GM18508 (cell line): ENCODE results near the gene FAM229B.
A peak's percentile ranks its signal among the peaks of the same experiment; 100 is the strongest.
"Not testable (repeated sequence)": the region's sequence is repeated elsewhere in the genome, so short reads cannot be mapped to it uniquely, and the experiment has no call there.

Source experiments
- ATAC-seq: cut with Tn5 transposase; IDR thresholded peaks from one replicate; pipeline ENCODE4 v1.9.1; 2021; ENCODE audit warnings: moderate number of reproducible peaks; ENCODE audit not compliant: insufficient read depth, unreplicated experiment

Gene FAM229B

DNA sequence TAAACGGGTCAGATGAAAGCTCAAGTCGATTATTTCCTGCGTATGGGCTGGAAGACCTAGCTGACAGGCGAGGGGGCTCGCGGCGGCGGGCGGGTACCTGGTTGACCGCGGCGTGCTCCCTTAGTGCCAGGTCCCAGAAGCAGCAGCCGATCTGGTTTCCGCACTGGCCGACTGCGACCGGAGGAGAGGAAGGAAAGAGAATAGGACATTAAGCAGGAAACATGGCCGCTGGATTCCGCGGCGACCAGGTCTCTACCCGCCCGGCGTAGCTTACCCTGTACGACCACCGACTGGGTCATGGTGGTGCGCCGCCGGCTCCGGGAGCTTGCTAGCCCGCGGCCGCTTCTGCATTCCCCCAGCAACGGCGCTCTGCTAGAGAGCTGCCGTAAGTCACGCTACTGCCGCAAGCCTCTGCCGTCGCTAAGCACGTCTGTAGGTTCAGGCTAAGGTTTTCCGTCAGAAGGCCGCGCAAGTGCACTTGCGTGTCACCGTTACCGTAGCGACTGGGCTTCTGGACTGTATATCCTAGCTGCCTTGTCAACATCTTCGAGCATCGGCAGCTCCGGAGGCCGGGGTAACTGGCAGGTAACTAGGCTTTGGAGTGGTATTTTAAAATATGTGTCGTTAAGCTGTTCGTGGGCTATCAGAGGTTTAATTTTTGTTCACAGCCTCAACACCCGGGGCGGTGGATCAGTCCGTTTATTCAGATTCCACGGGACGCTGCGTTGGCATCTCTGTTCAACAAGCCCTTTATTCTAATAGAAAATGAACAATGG lies at the start of gene FAM229B, which contains the start of gene TUBE1:
FAM229B (plus strand) TSS at position 456 of the 776 bp plus-strand sequence. CDS start 11,693 bp downstream, outside the sequence.
TUBE1 (minus strand) TSS at position 347 of the 776 bp plus-strand sequence; CDS start at position 299, 48 bp downstream.
- peak; percentile 93 for ATAC-seq

DNA sequence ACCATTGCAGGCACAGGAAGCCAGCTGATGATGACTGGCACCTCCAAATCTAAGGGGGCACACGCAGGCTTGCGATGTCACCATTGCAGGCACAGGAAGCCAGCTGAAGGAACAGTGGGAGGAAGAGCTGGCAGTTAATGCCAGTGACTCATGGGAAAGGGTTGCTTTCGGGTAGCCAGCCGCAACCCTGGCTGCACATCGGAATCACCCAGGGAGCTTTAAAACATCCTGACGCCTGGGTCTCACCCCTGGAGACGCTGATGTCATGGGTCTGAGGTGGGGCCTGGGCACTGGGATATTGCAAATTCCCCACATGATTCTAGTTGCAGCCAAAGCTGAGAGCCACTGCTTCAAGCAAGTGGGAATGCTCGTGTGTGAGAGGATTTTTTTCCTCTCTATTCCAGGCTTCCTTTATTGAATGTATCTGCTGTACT lies 49.6 kb upstream of the FAM229B start:
- no peak for ATAC-seq

- ATAC-seq, result no peak
Measured at GRCh38 chr6:112038268-112038667, 49.1 kb upstream of the FAM229B start.

- ATAC-seq, result no peak
Measured at GRCh38 chr6:112038756-112039430, 48.5 kb upstream of the FAM229B start.

GRCh38 chr6:112039431-112039770 lies 48.0 kb upstream of the FAM229B start:
- no peak for ATAC-seq

DNA sequence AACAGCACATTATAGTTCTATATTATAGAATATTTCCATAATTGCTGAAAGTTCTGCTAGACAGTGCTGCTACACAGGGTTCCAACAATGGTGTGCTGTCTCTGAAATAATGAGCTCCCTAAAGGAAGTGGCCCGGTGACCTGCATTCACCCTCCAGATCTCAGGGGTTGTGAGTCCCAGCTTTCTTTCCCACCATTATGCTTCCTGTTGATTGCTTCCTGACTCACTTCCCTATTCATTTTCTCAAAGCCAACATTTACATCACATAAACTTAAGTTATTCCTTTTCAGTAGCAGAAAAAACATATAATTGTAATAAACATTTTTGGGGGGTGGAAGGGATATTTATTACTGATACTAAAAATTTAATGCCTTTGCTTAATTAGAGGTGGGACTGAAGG lies 46.4 kb upstream of the FAM229B start:
- no peak for ATAC-seq

DNA sequence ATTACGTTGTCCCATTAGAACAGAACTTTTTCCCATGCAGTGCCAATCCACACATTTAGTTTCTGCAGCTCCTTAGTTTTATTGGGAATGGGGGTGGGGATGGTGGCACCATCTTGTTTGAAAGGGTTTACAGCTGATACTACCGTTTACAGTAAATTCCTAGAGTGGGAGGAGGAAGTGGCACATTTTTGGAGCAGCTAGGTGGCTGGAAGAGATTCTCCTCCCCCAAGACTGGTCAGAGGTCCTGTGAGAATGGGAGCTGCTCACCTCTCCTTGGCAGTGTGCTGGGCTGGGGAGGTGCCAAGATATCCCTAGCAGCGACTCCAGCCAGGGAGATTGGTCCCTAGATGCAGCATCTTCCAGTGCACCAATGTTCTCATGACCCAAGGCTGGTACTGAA lies 45.9 kb upstream of the FAM229B start:
- no peak for ATAC-seq

- ATAC-seq, result peak; percentile 88
Measured at GRCh38 chr6:112043032-112044007, 44.1 kb upstream of the FAM229B start.

DNA sequence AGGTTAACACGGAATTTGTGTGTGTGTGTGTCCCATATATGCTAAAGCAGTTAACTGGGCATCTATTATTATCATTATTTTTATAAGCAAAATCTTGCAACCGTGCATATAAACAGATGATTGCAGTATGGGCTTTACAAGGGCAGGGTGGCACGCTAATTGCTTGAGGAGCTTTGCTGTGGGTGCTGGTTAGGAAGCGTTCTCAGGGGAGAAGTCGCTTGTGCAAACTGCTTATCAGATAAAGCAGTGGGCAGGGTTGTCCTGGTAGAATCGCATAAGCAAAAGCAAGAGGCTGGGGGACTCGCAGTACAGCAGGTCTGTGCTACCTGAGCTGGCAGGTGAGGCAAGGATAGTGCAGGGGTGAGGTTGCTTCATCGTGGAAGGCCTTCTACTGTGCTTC lies 43.2 kb upstream of the FAM229B start:
- no peak for ATAC-seq

DNA sequence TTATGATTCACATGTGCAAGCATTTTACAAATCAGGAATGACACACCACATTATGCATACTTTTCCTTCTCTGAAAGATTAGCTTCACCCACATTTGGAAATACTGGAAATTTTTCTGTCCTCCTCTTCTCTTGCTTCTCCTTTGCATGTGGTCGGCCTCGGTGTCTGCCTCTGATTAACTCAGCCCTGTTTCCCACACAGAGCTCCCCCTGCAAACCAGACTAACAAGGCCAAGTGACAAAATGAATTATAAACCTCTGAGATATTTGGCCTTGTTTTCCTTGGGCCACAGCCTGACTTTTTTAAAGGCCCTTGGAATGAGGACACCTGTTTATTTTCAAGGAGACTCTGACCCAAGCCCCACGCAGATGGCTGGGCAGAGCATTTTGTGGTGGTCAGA lies 42.5 kb upstream of the FAM229B start:
- ATAC-seq, result no peak

DNA sequence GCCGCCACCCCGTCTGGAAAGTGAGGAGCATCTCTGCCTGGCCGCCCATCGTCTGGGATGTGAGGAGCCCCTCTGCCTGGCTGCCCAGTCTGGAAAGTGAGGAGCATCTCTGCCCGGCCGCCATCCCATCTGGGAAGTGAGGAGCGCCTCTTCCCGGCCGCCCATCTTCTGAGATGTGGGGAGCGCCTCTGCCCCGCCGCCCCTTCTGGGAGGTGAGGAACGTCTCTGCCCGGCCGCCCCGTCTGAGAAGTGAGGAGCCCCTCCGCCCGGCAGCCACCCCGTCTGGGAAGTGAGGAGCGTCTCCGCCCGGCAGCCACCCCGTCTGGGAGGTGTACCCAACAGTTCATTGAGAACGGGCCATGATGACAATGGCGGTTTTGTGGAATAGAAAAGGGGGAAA lies 39.9 kb upstream of the FAM229B start:
- not testable (repeated sequence) for ATAC-seq

GRCh38 chr6:112049026-112049799 lies 38.2 kb upstream of the FAM229B start:
- ATAC-seq, result no peak

GRCh38 chr6:112049996-112050395 lies 37.4 kb upstream of the FAM229B start:
- no peak for ATAC-seq

- no peak for ATAC-seq
Measured at GRCh38 chr6:112050429-112050828, 37.0 kb upstream of the FAM229B start.

- not testable (repeated sequence) for ATAC-seq
Measured at GRCh38 chr6:112051251-112051740, 36.1 kb upstream of the FAM229B start.

DNA sequence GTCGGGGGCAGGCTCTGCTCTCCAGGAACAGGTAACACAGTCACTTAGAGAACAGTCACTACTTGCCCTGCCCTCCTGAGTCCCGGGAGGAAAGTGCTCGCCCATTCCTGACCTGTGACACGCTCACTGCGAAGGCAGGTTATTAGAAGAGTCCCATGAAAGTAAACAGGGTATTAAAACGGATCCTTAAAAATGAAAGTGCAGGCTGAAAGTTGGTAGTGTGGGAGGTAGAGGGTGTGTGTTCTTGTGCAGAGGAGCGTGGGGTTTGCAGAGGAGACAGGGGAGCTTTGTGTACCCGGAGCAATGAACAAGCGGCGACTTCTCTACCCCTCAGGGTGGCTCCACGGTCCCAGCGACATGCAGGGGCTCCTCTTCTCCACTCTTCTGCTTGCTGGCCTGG lies 33.4 kb upstream of the FAM229B start, which contains the start of gene CCN6:
CCN6 (plus strand) TSS at position 104 of the 400 bp plus-strand sequence; CDS start at position 358, 254 bp downstream.
- no peak for ATAC-seq

GRCh38 chr6:112054555-112055190 lies 32.7 kb upstream of the FAM229B start:
- no peak for ATAC-seq

DNA sequence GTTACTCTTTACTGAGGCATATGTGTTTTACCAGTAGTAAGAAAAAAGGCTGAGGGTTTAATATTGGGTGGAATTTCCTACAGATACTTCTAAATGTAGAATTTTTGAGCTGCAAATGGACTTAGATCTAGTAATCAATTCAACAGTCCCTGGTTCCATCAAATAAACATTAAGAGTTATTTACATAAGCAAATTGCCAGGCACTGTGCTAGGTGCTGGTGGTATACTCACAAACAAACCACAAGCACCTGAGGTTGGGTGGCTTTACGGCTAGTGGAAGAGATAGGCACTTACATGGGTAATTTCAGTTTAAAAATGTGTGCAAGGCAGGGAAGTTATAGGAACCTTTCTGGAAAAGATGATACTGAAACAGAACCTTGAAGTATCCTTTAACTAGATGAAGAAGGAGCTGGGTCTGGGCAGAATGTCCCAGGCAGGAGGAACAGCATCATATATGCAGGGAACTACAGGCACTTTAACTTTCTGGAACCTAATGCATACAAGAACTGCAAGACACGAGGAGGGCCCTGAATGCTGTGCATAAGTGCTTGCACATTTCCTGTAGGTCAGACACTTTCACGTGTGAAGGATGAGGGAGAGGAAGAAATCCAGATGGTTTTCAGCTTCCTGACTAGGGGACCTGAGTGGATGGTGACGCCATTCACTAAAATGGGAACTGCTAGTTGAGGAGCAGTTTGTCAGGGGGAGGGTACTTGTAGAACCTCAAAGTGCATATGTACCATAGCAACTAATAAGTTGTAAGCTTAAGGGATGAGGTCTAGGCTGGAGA lies 29.0 kb upstream of the FAM229B start:
- ATAC-seq, result no peak
